Activated naive CD8-positive, alpha-beta T cell (primary cell): Measurements from ENCODE around the gene SEMA3G.

Source experiments
- H3K27ac Mint-ChIP-seq: one replicate; pipeline ENCODE4 v1.8.0; 2021; ENCODE audit warnings: mixed read lengths
- H3K27me3 Mint-ChIP-seq: one replicate; pipeline ENCODE4 v1.8.0; 2021; ENCODE audit warnings: mixed read lengths
- H3K36me3 Mint-ChIP-seq: one replicate; pipeline ENCODE4 v1.8.0; 2021; ENCODE audit warnings: mixed read lengths
- H3K4me1 Mint-ChIP-seq: one replicate; pipeline ENCODE4 v1.8.0; 2021; ENCODE audit warnings: low read depth, mixed read lengths
- H3K4me3 Mint-ChIP-seq: one replicate; pipeline ENCODE4 v1.8.0; 2021; ENCODE audit warnings: mild to moderate bottlenecking, mixed read lengths
- H3K9me3 Mint-ChIP-seq: one replicate; pipeline ENCODE4 v1.8.0; 2021; ENCODE audit warnings: low read depth, mixed read lengths

Gene SEMA3G

DNA sequence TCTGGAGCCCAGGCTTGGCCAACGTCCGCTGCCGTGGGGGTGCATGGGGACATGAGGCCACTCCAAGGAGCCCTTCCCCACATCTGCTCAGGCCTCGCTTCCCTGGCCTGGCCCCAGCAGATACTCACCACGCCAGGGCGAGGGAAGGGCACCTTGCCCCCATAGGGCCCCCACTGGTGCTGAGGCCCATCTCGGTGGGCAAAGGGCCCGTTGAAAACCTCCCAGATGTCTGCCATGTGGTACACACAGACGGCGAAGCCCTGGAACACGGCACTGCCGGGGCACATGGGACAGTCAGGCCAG, 4.7 kb downstream of the SEMA3G start:
- no peaks in the 10 kb centered on the region for H3K36me3 Mint-ChIP-seq

DNA sequence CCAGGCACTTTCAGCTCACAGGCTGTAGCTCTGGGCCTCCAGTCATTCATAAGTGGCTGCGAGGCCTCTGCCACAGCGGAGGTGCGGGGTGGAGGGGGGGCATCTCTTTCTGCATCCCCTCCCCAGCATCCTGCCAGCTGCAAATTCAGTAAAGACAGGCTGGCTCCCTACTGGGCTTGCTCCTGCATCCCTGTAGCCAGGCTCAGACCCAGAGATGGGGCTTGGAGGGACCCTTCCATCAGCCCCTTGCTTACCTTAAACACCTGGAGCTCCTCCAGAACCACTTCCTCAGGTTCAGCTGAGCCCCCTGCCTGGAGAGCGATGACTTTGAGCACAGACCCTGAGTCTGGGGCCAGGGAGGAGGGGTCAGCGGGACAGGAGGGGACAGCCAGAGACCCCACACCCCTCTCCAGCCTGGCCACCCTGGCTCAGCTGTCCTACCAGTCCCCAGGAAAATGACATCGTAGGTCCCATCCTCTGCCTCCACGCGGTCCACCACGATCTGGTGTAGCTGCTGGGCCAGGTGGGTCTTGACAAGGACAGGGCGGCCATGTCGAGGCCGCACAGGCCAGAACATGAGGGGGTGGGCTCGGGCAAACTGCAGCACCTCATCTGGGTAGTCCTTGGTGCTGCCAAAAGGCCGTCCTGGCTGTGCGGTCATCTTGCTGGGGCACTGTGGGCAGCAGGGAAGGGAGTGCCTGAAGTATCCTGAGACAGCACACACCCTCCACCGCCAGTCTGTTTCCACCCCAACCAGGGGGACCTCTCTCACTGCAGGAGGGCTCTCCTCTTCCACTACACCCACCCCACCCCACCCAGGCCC, 5.3 kb downstream of the SEMA3G start:
- Mint-ChIP-seq H3K9me3 (no peaks in the 10 kb centered on the region), H3K27ac (no peak overlapping the region), H3K36me3 (no peaks in the 10 kb centered on the region), H3K27me3 (no peaks in the 10 kb centered on the region), H3K4me3 (no peak overlapping the region), H3K4me1 (no peaks in the 10 kb centered on the region)

More for the DNA sequence above, 4.7 kb downstream of the SEMA3G start:
- Mint-ChIP-seq H3K9me3 (no peaks in the 10 kb centered on the region), H3K4me1 (peaks cover 2% of the 10 kb centered on the region), H3K27ac (no peak overlapping the region), H3K4me3 (no peak overlapping the region), H3K27me3 (no peaks in the 10 kb centered on the region)

DNA sequence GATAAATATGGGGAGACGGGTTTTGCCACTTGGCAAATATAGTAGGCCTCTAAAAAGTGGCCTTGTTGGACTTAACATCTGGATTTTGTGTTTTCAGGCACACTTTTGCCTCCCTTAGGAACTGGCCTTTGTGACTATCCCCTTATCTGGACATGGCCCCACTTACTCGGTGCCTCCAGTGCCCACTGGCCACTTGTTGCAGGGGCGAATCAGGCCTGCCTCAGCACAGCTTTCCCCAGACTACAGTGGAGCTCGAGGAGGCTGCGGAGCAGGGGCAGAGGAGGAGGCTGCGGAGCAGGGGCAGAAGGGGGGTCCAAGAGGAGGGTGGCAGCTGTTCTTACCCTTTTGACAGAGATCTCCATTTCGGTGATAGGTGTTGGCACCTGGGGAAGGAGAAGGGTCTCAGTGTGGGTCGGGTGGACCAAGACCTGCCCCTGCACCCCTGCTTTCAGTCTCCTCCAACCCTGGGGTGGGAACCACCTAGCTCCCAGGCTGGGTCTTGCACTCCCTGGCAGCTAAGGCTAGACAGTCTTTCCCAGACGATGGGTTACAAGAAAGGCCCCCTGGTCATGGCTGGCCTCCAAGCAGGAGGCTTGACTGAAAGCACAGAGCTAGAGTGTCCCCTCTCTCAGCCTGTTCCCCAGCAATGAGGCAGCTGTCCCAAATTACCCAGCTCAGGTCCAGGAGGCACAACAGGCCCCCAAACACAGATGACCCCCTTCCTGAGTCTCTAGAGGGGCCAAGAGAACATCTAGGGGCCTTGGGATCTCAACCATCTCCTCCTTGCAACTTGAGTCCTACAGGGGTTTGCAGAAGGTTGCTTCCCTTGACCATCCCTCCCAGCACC, 6.1 kb downstream of the SEMA3G start:
- no peak overlapping the region for H3K27ac Mint-ChIP-seq
- H3K4me1 Mint-ChIP-seq, result no peaks in the 10 kb centered on the region
- H3K36me3 Mint-ChIP-seq, result no peaks in the 10 kb centered on the region
- H3K27me3 Mint-ChIP-seq, result no peaks in the 10 kb centered on the region
- H3K9me3 Mint-ChIP-seq, result no peaks in the 10 kb centered on the region
- H3K4me3 Mint-ChIP-seq, result no peak overlapping the region

DNA sequence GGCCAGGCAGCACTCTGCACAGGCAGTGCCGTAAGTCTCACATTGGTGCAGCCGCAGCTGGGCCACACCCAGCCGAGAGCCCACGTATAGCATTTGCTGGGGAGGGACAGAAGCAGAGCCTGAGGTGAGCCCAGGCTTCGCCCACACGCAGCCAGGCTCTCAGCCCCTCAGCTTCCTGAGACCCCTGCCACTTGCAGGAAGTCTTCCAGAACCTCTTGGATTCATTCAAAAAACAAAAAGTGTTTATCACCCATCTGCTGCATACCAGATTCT, 6.9 kb downstream of the SEMA3G start:
- Mint-ChIP-seq H3K4me1 (no peaks in the 10 kb centered on the region), H3K9me3 (no peaks in the 10 kb centered on the region), H3K4me3 (no peak overlapping the region), H3K36me3 (no peaks in the 10 kb centered on the region), H3K27me3 (no peaks in the 10 kb centered on the region), H3K27ac (no peak overlapping the region)

DNA sequence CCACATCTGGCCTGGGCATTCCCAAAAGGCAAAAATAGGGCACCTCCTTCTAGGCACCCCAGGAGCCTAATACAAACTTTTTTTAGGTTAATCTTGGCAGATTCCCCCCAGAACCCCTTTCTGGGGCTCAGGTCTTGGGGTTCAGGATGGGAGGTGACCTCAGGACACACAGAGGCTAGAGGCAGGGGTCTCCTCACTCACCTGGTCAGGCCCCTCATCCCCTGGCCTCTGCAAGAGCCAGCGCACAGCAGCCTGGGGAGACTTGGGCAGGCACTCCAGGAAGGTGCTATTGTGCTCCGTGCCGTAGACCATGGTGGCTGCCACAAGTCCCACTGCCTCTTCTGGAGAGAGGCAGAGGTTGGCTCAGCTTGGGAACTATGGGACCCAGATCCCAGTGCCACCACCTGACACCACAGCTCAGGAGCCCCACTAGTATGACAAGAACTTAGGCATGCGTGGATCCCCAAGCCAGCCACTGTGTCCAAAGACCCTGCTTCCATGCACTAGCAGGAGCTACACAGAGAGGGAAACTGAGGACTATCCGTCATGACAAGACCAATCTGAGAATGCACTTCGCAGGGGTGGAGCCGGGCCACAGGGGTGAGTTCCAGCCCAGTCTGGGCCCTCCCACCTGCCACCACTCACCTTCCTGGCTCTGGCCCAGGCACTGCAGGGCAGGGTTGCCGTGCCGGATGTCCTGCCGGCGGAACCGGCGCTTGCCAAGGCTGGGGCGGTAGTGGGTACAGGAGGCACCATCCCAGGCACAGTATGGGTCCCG, 7.4 kb downstream of the SEMA3G start:
- H3K27me3 Mint-ChIP-seq, result no peaks in the 10 kb centered on the region
- H3K4me3 Mint-ChIP-seq, result no peak overlapping the region
- H3K9me3 Mint-ChIP-seq, result no peaks in the 10 kb centered on the region
- no peak overlapping the region for H3K27ac Mint-ChIP-seq
- H3K36me3 Mint-ChIP-seq, result no peaks in the 10 kb centered on the region
- no peaks in the 10 kb centered on the region for H3K4me1 Mint-ChIP-seq

DNA sequence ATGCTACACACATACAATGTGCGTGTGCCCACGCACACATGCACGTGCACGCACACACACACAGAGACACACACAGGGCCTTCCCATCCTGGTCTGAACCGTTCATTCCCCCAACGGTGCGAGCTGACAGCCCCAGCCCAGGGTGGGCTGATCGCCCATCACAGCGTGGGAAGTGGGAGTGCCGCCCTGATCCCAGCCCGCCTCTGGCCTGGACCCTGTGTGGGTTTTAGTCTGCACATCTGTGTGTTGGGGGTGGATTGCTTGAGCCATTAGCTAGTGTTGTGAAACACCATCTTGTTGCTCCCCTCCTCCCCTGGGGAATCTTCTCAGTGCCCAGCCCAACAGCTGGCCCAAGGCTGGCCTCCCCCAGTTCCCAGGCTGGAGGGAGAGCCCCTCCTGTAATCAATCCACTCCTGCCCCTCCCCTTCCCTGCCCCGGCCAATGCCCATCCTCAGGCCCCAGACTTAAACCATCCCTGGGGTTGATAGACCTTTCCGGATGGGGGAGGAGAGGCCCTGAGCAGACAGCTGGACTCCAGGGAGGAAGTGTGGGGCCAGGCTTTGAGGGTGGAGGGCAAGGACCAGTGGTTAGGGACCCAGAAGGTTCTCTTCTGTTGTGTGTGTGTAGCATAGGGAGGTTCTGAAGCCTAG, 8.3 kb downstream of the SEMA3G start:
- H3K4me3 Mint-ChIP-seq, result no peak overlapping the region

DNA sequence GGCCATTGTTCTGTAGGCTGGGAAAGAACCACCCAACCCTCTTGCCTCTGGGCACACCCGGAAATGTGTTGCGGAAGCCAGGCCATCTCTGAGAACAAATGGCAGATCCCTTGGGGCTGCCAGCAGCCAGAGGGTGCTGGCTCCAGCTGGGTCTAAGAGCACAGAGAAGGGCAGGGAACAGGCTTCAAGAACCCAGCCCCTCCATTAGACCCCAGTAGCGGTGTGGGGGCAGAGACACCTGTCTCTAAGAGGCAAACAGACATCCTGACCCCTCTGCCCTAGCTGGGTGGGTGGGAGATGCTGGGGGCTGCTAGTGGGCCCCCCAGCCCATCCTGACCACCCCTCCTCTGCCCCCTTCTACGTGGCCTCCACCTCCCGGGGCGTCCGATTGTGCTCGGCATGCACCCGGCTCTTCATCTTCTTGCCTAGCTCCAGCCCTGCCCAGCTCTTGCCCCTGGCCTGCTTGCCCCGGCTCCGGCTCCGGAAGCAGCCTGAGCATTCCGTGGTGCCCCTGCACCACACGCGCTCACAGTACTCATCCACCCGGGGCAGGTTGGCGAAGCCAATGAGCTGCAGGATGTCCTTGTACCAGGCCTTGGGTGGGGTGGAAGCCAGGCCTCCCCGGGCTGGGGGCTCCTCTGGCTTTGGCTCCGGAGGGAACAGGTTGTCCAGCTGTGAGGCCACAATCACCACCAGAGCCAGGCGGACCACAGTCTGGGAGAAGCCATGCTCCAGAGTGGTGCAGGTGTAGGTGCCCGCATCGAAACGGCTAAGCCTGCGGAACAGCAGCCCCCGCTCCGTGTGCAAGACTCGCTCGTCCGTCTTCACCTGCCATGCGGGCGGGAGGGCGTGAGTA, 9.4 kb downstream of the SEMA3G start:
- H3K4me3 Mint-ChIP-seq, result no peak overlapping the region
- no peaks in the 10 kb centered on the region for H3K36me3 Mint-ChIP-seq
- no peaks in the 10 kb centered on the region for H3K27me3 Mint-ChIP-seq
- no peaks in the 10 kb centered on the region for H3K4me1 Mint-ChIP-seq
- no peak overlapping the region for H3K27ac Mint-ChIP-seq
- no peaks in the 10 kb centered on the region for H3K9me3 Mint-ChIP-seq

More for the DNA sequence above, 8.3 kb downstream of the SEMA3G start:
- Mint-ChIP-seq H3K27me3 (no peaks in the 10 kb centered on the region), H3K27ac (no peak overlapping the region), H3K9me3 (no peaks in the 10 kb centered on the region), H3K4me1 (no peaks in the 10 kb centered on the region), H3K36me3 (no peaks in the 10 kb centered on the region)

DNA sequence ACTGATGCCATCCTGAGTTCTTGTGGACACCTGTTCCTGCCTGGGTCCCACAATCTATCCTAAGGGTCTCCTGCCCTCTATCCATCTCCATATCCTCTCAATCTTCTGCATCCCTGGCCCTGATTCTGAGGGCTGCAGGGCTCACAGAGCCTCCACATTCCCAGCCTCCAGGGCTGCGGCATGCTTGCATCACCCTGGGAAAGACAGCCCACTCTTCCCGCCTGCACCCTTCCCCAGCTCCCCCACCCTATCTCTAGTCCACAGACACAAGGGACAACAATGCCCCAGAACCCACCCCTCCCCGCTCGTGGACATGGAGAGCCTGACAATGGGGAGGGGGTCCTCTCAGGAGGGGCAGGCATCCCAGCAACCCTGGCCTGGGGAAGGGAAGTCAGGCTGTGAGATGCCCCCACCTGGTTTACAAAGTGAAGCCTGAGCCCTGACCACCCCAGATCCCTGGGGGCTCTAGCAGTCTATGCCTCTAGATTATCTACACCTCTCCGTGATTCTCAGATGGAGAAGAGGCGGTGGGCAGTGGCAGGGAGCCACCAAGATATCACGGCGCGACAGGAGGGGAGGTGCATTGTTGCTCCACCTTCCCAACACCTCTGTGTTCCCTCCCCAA, 10.3 kb downstream of the SEMA3G start:
- Mint-ChIP-seq H3K27me3 (no peaks in the 10 kb centered on the region), H3K4me3 (no peak overlapping the region), H3K27ac (no peak overlapping the region), H3K9me3 (no peaks in the 10 kb centered on the region), H3K36me3 (no peaks in the 10 kb centered on the region), H3K4me1 (no peaks in the 10 kb centered on the region)

DNA sequence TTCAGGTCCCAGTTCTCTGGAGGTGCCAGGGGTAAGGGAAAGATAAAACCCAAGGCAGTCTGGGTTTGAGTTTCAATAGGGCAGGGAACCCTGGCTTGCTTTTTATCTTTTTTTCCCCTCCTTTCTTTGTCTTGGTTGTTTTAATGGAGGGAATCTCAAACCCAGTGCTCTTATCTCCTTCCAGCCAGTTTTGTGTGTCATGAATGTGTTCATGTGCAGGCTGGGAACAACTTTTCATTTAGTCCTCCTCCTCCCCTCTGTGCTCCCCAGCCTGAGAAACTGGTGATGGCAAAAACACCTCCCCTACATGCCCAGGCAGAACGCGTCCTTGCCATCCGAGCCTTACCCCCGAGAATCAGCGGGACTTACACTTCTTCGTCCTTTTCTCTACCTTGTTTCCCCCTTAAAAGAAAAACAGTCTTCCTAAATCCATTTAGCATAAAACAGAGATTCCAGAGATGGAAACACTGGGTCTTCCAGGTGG, 10.9 kb downstream of the SEMA3G start:
- Mint-ChIP-seq H3K27me3 (no peaks in the 10 kb centered on the region), H3K36me3 (no peaks in the 10 kb centered on the region), H3K27ac (no peak overlapping the region), H3K4me1 (no peaks in the 10 kb centered on the region), H3K4me3 (no peak overlapping the region), H3K9me3 (no peaks in the 10 kb centered on the region)

DNA sequence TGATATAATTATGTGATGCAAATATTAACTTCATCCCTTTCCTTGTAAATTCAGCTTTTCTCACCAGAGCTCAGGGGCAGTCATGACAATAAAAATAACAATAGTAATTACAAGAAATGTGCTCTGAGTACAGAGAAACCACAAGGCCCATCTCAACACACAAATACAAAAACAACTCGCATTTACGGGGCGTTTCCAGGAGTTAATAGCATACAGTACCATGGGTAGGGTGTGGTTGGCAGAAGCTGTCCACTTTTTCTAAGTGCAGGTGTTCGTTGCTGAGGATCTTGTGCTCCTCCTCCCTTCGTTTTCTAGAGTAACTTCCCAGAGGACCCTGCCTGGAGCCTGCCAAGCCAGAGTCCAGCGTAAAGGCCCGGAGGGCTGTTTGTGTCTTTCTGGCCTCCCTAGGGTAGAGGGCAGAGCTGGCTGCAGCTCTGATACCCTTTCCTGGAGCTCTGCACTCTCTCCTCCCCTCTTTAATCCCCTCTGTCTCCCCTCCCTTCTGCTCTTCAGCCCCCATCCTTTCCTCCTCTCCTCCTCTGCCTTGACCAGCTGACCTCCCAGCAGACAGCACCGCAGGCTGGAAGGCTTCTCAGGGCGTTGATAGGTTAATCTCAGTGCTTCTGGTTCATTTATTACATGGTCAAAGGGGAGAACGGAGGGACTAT, 11.4 kb downstream of the SEMA3G start:
- H3K36me3 Mint-ChIP-seq, result no peaks in the 10 kb centered on the region
- no peaks in the 10 kb centered on the region for H3K9me3 Mint-ChIP-seq
- no peak overlapping the region for H3K4me3 Mint-ChIP-seq
- no peaks in the 10 kb centered on the region for H3K27me3 Mint-ChIP-seq
- H3K27ac Mint-ChIP-seq, result no peak overlapping the region
- no peaks in the 10 kb centered on the region for H3K4me1 Mint-ChIP-seq

DNA sequence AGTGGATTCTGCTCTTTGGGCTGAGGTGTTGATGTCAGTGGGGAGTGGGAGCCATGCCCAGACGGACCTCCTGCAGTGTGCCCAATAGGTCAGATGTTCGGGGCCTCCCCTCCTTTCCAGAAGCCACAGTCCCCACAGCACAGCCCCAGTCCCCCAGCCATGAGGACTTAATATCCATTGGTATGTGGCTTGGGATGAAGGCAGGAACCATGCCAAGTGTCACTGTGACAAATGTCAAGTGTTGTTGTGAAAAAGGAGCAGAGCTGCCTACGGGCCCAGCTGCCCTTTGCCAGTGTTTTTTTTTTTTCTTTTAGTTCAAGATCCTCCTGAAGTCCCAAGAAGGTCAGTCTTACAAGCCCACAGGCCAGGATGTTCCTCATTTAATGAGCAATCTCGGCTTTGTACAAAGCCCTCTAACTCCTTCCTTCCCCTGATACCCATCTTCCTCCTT, 12.2 kb downstream of the SEMA3G start:
- Mint-ChIP-seq H3K4me1 (no peaks in the 10 kb centered on the region), H3K4me3 (no peak overlapping the region), H3K27ac (no peak overlapping the region), H3K9me3 (no peaks in the 10 kb centered on the region), H3K36me3 (no peaks in the 10 kb centered on the region), H3K27me3 (no peaks in the 10 kb centered on the region)

DNA sequence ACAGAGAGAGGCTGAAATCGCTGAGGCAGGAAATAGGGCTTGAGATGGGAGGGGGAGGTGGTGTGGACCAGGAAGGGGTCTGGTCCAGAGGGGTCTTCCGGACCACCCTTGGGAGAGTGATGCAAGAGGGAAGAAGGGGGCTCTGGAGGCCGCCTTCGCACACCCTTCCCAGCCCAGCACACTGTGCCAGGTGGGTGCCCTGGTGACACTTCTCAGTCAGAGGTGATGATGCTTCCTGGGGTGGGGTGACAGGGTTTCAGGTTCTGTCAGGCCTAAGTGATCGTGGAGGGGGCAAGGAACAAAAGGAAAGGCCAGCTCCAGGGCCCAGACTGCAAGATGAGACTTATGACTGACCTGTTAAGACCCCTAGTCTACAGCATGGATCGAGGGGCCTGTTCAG, 12.7 kb downstream of the SEMA3G start:
- H3K4me1 Mint-ChIP-seq, result no peaks in the 10 kb centered on the region
- no peak overlapping the region for H3K4me3 Mint-ChIP-seq
- no peaks in the 10 kb centered on the region for H3K27me3 Mint-ChIP-seq
- no peaks in the 10 kb centered on the region for H3K9me3 Mint-ChIP-seq
- no peak overlapping the region for H3K27ac Mint-ChIP-seq
- no peaks in the 10 kb centered on the region for H3K36me3 Mint-ChIP-seq

DNA sequence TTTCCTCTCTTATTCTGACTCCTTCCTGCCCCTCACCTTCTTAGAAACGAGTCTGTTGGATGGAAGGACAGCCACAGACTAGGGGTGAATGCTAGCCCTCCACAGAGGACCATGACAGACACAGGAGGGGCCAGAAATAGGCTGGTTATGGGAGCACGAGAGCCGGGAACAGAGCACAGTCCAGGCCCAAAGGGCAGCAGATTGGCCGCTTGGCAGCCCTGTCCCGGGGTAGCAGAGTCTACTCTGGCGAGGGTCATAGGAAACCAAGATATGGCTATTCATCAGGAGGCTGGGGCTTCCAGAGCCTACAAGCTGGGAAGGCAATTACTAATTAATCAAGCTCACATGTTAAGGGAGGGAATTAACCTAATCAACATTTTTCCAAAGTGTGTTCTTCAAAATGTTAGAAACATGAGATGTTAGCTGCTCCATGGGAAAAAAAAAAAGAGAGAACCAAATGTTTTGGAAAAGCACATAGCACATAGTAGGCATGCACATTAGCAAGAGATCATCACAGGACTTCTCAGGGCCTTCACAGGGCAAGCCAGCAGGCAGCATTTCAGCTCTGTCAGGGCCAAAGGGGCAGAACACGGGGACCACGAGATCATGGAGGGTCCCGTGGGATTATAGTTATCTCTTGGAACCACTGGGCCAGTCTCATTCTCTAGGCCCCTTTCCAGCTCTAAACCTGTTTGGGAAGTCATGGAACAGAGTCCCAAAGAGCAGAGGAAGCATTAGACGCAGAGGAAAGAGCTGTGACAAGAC, 13.3 kb downstream of the SEMA3G start:
- H3K4me1 Mint-ChIP-seq, result no peaks in the 10 kb centered on the region
- no peaks in the 10 kb centered on the region for H3K27me3 Mint-ChIP-seq
- H3K9me3 Mint-ChIP-seq, result no peaks in the 10 kb centered on the region
- H3K27ac Mint-ChIP-seq, result no peak overlapping the region
- H3K4me3 Mint-ChIP-seq, result no peak overlapping the region
- H3K36me3 Mint-ChIP-seq, result no peaks in the 10 kb centered on the region
